Measurements from ENCODE around the gene ENHO. TPM values are rescaled to one million over a fixed set of nuclear protein-coding genes. Genes with fewer than 3 reads are reported as not detected.

The ENHO gene
- not detected for total RNA-seq

- Histone ChIP-seq H3K9me3 (no peaks in the 10 kb centered on the region), H3K27ac (peak within 1 kb of the TSS; percentile 53), H3K27me3 (no peaks in the 10 kb centered on the region), H3K4me1 (peaks cover 6% of the 10 kb centered on the region), H3K4me3 (peak within 1 kb of the TSS; percentile 39 to 57), H3K36me3 (no peaks in the 10 kb centered on the region)
- TF ChIP-seq POLR2AphosphoS5 (IDR thresholded peaks at IDR 0.05; ENCODE audit: insufficient read depth in 1 of 2, low read depth in 1 of 2) = peak in 1 of 2 donors; percentile 36
- TF ChIP-seq, protein P1, sequence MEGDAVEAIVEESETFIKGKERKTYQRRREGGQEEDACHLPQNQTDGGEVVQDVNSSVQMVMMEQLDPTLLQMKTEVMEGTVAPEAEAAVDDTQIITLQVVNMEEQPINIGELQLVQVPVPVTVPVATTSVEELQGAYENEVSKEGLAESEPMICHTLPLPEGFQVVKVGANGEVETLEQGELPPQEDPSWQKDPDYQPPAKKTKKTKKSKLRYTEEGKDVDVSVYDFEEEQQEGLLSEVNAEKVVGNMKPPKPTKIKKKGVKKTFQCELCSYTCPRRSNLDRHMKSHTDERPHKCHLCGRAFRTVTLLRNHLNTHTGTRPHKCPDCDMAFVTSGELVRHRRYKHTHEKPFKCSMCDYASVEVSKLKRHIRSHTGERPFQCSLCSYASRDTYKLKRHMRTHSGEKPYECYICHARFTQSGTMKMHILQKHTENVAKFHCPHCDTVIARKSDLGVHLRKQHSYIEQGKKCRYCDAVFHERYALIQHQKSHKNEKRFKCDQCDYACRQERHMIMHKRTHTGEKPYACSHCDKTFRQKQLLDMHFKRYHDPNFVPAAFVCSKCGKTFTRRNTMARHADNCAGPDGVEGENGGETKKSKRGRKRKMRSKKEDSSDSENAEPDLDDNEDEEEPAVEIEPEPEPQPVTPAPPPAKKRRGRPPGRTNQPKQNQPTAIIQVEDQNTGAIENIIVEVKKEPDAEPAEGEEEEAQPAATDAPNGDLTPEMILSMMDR (IDR thresholded peaks at IDR 0.05) = no peak
- no peak for DNase-seq (ENCODE audit: extremely low spot score in 2 of 2)
- intact Hi-C loops (cut with DNase I) = no loop called here
These were observed at the start of gene ENHO for GRCh38 chr9:34522971-34523797. ENHO (minus strand) TSS chr9:34522990; CDS start chr9:34521695, 1,295 bp downstream.

DNA sequence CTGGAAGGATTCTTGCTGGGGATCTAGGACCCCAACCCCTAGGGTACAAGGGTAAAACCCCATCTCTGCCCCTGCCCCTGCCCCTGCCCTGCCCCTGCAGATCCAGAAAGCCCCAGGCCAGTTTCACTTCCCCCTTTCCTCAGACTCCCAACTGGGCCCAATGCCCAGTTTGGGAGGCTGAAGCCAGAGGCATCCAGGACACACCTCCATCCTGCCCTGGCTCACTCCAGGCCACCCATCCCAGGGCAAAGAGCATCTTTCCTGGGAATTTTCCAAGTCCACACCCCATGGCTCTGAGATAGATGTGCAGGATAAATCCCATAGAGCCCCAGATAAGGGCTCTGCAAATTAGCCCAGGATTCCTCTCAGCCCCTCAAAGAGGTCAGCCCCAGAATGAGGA lies 49.3 kb upstream of the ENHO start:
- Histone ChIP-seq H3K36me3 (no peaks in the 10 kb centered on the region), H3K4me3 (no peak overlapping the region), H3K9me3 (no peaks in the 10 kb centered on the region), H3K4me1 (no peaks in the 10 kb centered on the region), H3K27ac (no peak overlapping the region), H3K27me3 (no peaks in the 10 kb centered on the region)
- TF ChIP-seq POLR2A (IDR thresholded peaks at IDR 0.05) (no peak), POLR2AphosphoS5 (IDR thresholded peaks at IDR 0.05; ENCODE audit: insufficient read depth in 1 of 2, low read depth in 1 of 2) (no peak)
- TF ChIP-seq, protein P1 (IDR thresholded peaks at IDR 0.05) = no peak
- intact Hi-C loops (cut with DNase I) = no loop called here
- DNase-seq (ENCODE audit: extremely low spot score in 2 of 2) = no peak

DNA sequence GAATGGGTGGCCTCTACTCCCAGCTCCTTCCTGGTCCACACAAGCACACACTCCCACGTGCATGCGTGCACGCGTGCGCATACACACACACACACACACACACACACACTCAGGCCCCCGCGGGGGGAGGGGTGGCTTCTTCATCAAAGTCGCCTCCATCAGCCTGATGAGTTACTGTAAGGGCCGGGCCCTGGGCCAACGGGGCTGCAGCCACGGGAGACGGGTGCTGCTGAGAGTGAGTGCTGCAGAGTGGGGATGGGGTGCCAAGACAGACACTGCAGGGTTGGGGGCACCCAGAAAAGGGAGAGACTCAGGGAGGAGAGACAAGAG lies 48.7 kb upstream of the ENHO start:
- Histone ChIP-seq H3K27me3 (no peaks in the 10 kb centered on the region), H3K9me3 (no peaks in the 10 kb centered on the region), H3K4me3 (no peak overlapping the region), H3K4me1 (no peaks in the 10 kb centered on the region), H3K27ac (no peak overlapping the region), H3K36me3 (no peaks in the 10 kb centered on the region)
- intact Hi-C loops (cut with DNase I) = no loop called here
- no peak for DNase-seq (ENCODE audit: extremely low spot score in 2 of 2)
- no peak for TF ChIP-seq POLR2A (IDR thresholded peaks at IDR 0.05)
- no peak for TF ChIP-seq POLR2AphosphoS5 (IDR thresholded peaks at IDR 0.05; ENCODE audit: insufficient read depth in 1 of 2, low read depth in 1 of 2)
- TF ChIP-seq, protein P1 (IDR thresholded peaks at IDR 0.05) = no peak

DNA sequence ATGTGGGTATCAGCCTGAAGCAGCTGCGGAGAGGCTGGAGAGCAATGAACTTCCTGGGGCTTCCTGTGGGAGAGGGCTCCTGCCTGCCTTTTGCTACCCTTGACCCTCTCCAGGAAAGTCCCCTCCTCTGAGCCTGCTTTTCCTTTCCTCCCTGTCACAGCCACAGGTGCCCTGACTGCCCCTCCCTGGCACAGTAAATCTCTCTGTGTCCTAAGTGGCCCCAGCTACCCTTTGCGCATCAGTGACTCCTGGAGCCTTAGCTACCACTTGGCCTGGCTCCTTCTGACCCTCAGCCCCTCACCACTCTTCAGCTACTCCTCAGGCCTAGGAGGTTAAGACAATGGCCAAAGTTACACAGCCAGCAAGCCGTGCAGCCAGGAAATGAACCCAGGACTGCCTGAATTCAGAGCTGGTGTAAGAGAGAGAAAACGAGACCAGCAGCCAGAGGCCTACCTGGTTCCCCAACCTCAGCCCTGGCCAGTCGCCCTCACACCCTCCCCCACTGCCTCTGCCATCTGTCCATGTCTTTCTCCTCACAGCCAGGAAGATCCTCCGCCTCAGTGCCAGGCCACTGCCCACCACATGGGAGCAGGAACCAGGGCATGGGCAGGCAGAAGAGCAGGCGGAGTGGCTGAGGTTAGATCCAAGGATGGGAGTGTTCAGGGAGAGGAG lies 48.2 kb upstream of the ENHO start:
- H3K36me3 ChIP-seq = no peaks in the 10 kb centered on the region
- H3K4me1 ChIP-seq = no peaks in the 10 kb centered on the region
- no peaks in the 10 kb centered on the region for H3K27me3 ChIP-seq
- no peak overlapping the region for H3K4me3 ChIP-seq
- TF ChIP-seq POLR2AphosphoS5 (IDR thresholded peaks at IDR 0.05; ENCODE audit: insufficient read depth in 1 of 2, low read depth in 1 of 2) (no peak), POLR2A (IDR thresholded peaks at IDR 0.05) (no peak)
- TF ChIP-seq, protein P1 (IDR thresholded peaks at IDR 0.05) = no peak
- DNase-seq (ENCODE audit: extremely low spot score in 2 of 2) = no peak
- intact Hi-C loops (cut with DNase I) = no loop called here
- H3K27ac ChIP-seq = no peak overlapping the region
- no peaks in the 10 kb centered on the region for H3K9me3 ChIP-seq

GRCh38 chr9:34570376-34570775 lies 47.6 kb upstream of the ENHO start:
- H3K4me1 ChIP-seq = no peaks in the 10 kb centered on the region
- no peaks in the 10 kb centered on the region for H3K27me3 ChIP-seq
- H3K9me3 ChIP-seq = no peaks in the 10 kb centered on the region
- no peak overlapping the region for H3K27ac ChIP-seq
- no peak overlapping the region for H3K4me3 ChIP-seq
- intact Hi-C loops (cut with DNase I) = no loop called here
- H3K36me3 ChIP-seq = no peaks in the 10 kb centered on the region
- no peak for DNase-seq (ENCODE audit: extremely low spot score in 2 of 2)
- TF ChIP-seq POLR2A (IDR thresholded peaks at IDR 0.05) (no peak), POLR2AphosphoS5 (IDR thresholded peaks at IDR 0.05; ENCODE audit: insufficient read depth in 1 of 2, low read depth in 1 of 2) (no peak)
- TF ChIP-seq, protein P1 (IDR thresholded peaks at IDR 0.05) = no peak

Measured in vagina (tissue), 2 donors.